Measurements from ENCODE around the gene C3orf18. TPM values are rescaled to one million over a fixed set of nuclear protein-coding genes. Genes with fewer than 3 reads are reported as not detected.

Gene C3orf18
- total RNA-seq, 1 experiment from 2014 or later = 5.0 TPM

GRCh38 chr3:50604110-50604621 lies 36.6 kb upstream of the C3orf18 start:
- CTCF ChIA-PET = no interaction called here
- Histone ChIP-seq H3K4me1 (ENCODE audit: control insufficient read depth, insufficient read depth, low read length) (peaks cover 11% of the 10 kb centered on the region), H3K27me3 (ENCODE audit: control insufficient read depth, insufficient read depth, low read length) (no peaks in the 10 kb centered on the region), H3K27ac (ENCODE audit: low read length) (no peak overlapping the region), H3K4me3 (ENCODE audit: low read depth in 2 of 2, low read length in 2 of 2) (no peak overlapping the region), H3K9me3 (ENCODE audit: control insufficient read depth, insufficient read depth, low read depth, low read length) (no peaks in the 10 kb centered on the region), H3K36me3 (ENCODE audit: control insufficient read depth, insufficient read depth, low read length) (no peaks in the 10 kb centered on the region)
- TF ChIP-seq, protein P1, sequence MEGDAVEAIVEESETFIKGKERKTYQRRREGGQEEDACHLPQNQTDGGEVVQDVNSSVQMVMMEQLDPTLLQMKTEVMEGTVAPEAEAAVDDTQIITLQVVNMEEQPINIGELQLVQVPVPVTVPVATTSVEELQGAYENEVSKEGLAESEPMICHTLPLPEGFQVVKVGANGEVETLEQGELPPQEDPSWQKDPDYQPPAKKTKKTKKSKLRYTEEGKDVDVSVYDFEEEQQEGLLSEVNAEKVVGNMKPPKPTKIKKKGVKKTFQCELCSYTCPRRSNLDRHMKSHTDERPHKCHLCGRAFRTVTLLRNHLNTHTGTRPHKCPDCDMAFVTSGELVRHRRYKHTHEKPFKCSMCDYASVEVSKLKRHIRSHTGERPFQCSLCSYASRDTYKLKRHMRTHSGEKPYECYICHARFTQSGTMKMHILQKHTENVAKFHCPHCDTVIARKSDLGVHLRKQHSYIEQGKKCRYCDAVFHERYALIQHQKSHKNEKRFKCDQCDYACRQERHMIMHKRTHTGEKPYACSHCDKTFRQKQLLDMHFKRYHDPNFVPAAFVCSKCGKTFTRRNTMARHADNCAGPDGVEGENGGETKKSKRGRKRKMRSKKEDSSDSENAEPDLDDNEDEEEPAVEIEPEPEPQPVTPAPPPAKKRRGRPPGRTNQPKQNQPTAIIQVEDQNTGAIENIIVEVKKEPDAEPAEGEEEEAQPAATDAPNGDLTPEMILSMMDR (IDR thresholded peaks at IDR 0.05) = no peak
- TF ChIP-seq SIN3A (IDR thresholded peaks at IDR 0.05; ENCODE audit: borderline replicate concordance, insufficient read depth, low read depth, low read length) = no peak
- no peak for TF ChIP-seq REST (IDR thresholded peaks at IDR 0.05; ENCODE audit: insufficient read depth in 1 of 2, low read depth in 2 of 2, low read length in 1 of 2)
- TF ChIP-seq TCF7L2 (IDR thresholded peaks at IDR 0.05; ENCODE audit: low read depth, low read length) = no peak
- TF ChIP-seq POLR2AphosphoS5 (IDR thresholded peaks at IDR 0.05; ENCODE audit: low read depth, low read length) = no peak
- no peak for ATAC-seq
- no peak for DNase-seq (ENCODE audit: low read depth, low spot score)
- in situ Hi-C loops (cut with HindIII; ENCODE audit: low pct_unique_long_range_greater_than_20kb, low sequenced_read_pairs) = no loop called here
- POLR2A ChIA-PET = no interaction called here
- intact Hi-C loops (cut with micrococcal nuclease; ENCODE audit: unreplicated experiment) = no loop called here
- no TSS peak for BruUV-seq (replicated peaks)

DNA sequence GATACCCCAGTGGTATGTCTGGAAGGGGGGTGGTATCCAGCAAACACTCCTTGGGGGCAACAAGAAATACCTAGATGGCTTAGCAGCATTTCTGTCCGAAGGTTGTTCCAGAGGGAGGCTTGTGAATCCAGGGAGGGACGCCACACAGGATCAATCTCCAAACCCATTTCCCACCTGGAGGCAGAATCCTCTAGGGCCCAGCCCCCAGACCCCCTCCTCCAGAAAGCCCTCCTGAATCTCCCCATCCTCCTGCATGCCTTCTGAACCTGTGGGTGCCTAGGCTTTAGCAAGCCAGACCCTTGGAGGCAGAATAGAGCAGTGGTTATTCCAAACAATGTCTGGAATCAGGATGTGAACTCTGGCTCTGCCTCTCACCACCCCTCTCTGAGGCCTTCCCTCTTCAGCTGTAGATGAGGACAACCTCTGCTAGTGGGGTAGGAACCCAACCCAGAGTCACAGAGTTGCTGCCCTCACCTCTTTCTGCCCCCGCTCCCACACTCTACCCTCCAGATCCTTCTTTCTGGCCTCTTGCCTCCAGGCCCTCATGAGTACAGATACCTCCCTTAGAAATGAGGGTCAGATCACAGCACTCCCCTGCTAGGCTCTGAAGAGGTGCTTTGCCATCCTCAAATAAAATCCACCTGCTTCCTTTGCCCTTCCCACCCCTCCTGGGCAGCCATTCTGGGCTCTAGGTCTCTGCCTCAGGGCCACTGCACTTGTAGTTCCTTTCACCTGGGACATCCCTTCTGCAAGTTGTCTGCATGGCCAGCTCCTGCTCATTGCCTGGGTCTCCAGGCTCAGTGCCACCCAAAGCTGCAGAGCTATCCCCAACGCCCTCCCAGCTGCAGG lies 35.9 kb upstream of the C3orf18 start:
- Histone ChIP-seq H3K4me1 (ENCODE audit: control insufficient read depth, insufficient read depth, low read length) (peaks cover 11% of the 10 kb centered on the region), H3K27ac (ENCODE audit: low read length) (no peak overlapping the region), H3K27me3 (ENCODE audit: control insufficient read depth, insufficient read depth, low read length) (no peaks in the 10 kb centered on the region), H3K36me3 (ENCODE audit: control insufficient read depth, insufficient read depth, low read length) (no peaks in the 10 kb centered on the region), H3K9me3 (ENCODE audit: control insufficient read depth, insufficient read depth, low read depth, low read length) (no peaks in the 10 kb centered on the region), H3K4me3 (ENCODE audit: low read depth in 2 of 2, low read length in 2 of 2) (no peak overlapping the region)
- intact Hi-C loops (cut with micrococcal nuclease; ENCODE audit: unreplicated experiment) = no loop called here
- ChIA-PET POLR2A (no interaction called here), CTCF (no interaction called here)
- no TSS peak for BruUV-seq (replicated peaks)
- no peak for TF ChIP-seq TCF7L2 (IDR thresholded peaks at IDR 0.05; ENCODE audit: low read depth, low read length)
- no peak for TF ChIP-seq POLR2AphosphoS5 (IDR thresholded peaks at IDR 0.05; ENCODE audit: low read depth, low read length)
- TF ChIP-seq, protein P1 (IDR thresholded peaks at IDR 0.05) = no peak
- no peak for TF ChIP-seq REST (IDR thresholded peaks at IDR 0.05; ENCODE audit: insufficient read depth in 1 of 2, low read depth in 2 of 2, low read length in 1 of 2)
- no peak for TF ChIP-seq SIN3A (IDR thresholded peaks at IDR 0.05; ENCODE audit: borderline replicate concordance, insufficient read depth, low read depth, low read length)
- ATAC-seq (no peak), DNase-seq (ENCODE audit: low read depth, low spot score) (no peak)
- in situ Hi-C loops (cut with HindIII; ENCODE audit: low pct_unique_long_range_greater_than_20kb, low sequenced_read_pairs) = no loop called here

Measured in Panc1 (cell line).